Muscle of arm (tissue), 12 donors: ENCODE data around the gene AFAP1L1. TPM values are rescaled to one million over a fixed set of nuclear protein-coding genes. Genes with fewer than 3 reads are reported as not detected.

Experiments
- DNase-seq: peaks from one replicate; pipeline ENCODE4 v3.0.0-alpha.2; 2013
- polyA plus RNA-seq, 12 donors: library from polyadenylated mRNA; unstranded; fragments of 120-200 nt; gene quantifications; one replicate each; pipeline ENCODE4 v1.2.1, GENCODE V29; 2013; ENCODE audit not compliant: insufficient read length in 12 of 12

AFAP1L1 gene
- polyA plus RNA-seq, 12 donors = 52.1 to 115 (median 90.6) TPM; not detected in 1

GRCh38 chr5:149341876-149342275 is 70.2 kb downstream of the AFAP1L1 start:
- DNase-seq = no peak

- no peak for DNase-seq
Observed at GRCh38 chr5:149344151-149344550, 72.5 kb downstream of the AFAP1L1 start.

- peak; percentile 97 for DNase-seq
Observed at GRCh38 chr5:149345147-149345891, 73.7 kb downstream of the AFAP1L1 start, which contains the start of gene GRPEL2. GRPEL2 (plus strand) TSS chr5:149345499; CDS start chr5:149345540, 41 bp downstream.

GRCh38 chr5:149345892-149346222 is 74.2 kb downstream of the AFAP1L1 start:
- DNase-seq = no peak

GRCh38 chr5:149348518-149348917 is 76.9 kb downstream of the AFAP1L1 start:
- DNase-seq = no peak

GRCh38 chr5:149349382-149349781 is 77.7 kb downstream of the AFAP1L1 start:
- no peak for DNase-seq

- DNase-seq = no peak
Observed at GRCh38 chr5:149352169-149352568, 80.5 kb downstream of the AFAP1L1 start.

- DNase-seq = no peak
Observed at GRCh38 chr5:149353911-149354310, 82.3 kb downstream of the AFAP1L1 start.

GRCh38 chr5:149355688-149356087 is 84.0 kb downstream of the AFAP1L1 start:
- no peak for DNase-seq

GRCh38 chr5:149356391-149356790 is 84.7 kb downstream of the AFAP1L1 start:
- DNase-seq = no peak

- peak; percentile 91 for DNase-seq
Observed at GRCh38 chr5:149357370-149358293, 86.0 kb downstream of the AFAP1L1 start, which contains the start of gene PCYOX1L. PCYOX1L (plus strand) TSS chr5:149358046; CDS start chr5:149358069, 23 bp downstream.

GRCh38 chr5:149358294-149358651 is 86.6 kb downstream of the AFAP1L1 start:
- no peak for DNase-seq

GRCh38 chr5:149358868-149359495 is 87.3 kb downstream of the AFAP1L1 start:
- no peak for DNase-seq

GRCh38 chr5:149360272-149360671 is 88.6 kb downstream of the AFAP1L1 start:
- DNase-seq = no peak

- DNase-seq = no peak
Observed at GRCh38 chr5:149362541-149362940, 90.9 kb downstream of the AFAP1L1 start.

GRCh38 chr5:149363358-149363757 is 91.7 kb downstream of the AFAP1L1 start:
- no peak for DNase-seq

GRCh38 chr5:149363936-149364335 is 92.3 kb downstream of the AFAP1L1 start:
- DNase-seq = no peak

- no peak for DNase-seq
Observed at GRCh38 chr5:149364719-149365118, 93.1 kb downstream of the AFAP1L1 start.

- DNase-seq = no peak
Observed at GRCh38 chr5:149365418-149365817, 93.8 kb downstream of the AFAP1L1 start.

GRCh38 chr5:149366169-149366729 is 94.6 kb downstream of the AFAP1L1 start:
- DNase-seq = no peak

- peak; percentile 49 for DNase-seq
Observed at GRCh38 chr5:149367249-149367971, 95.8 kb downstream of the AFAP1L1 start.
